GM18861 (cell line): Measurements from ENCODE around the gene CARMIL1.

Experiments
- ATAC-seq: cut with Tn5 transposase; IDR thresholded peaks from one replicate; pipeline ENCODE4 v1.9.1; 2021; ENCODE audit not compliant: unreplicated experiment

Gene CARMIL1

DNA sequence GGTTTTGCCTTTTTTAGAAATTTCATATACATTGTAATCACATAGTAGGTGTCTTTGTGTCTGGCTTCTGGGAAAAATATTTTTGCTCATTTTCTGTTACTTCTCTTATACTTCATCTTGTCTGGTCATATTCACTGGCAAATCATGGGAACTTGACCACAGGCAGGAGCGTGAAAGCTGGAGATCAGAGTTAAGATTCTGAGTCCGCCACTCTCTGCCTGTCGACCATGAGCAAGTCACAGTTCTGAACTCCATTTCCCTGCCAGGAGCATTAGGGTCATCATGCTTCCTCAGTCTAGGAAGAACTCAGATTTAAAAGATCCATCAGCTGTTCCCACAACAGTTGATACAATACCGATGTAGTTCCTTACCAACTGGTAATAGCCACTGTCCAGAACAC is 360.5 kb downstream of the CARMIL1 start:
- no peak for ATAC-seq

DNA sequence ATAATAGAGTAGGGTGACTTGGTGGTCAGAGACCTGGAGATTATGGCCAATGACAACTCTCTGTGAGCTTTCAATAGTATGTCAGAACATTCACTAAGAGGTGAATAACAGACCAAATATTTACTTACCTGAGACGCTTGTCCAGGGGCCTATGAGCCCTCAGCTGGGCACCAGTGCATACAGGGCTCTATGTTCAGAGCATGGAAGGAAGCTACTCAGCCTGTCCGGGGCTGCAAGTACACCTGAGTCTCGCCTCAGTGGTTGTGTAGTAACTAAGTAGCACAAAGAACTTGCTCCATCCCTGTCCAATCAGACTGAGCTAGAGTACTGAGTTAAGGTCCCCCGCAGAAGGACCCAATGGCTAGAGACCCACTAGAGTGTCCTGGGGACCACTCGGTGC is 361.3 kb downstream of the CARMIL1 start:
- no peak for ATAC-seq

DNA sequence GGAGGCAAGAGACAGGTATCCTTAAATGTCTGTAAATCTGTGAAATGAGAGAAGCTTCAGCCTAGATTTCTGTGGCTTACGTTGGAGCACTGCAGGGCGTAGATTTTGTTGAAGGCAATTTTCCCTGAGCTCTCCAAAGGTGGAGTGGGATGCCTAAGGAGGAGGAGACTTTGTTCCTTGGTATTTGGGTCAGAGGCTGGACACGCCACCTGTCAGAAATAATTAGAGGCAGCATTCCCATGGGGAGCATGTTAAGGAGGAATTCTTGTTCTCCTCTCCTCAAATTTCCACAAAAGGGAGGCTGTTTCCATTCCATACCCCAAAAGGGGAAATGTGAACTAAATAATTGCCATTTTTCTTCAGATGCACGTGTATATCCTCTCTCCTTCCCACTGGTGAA is 361.7 kb downstream of the CARMIL1 start:
- ATAC-seq: no peak

DNA sequence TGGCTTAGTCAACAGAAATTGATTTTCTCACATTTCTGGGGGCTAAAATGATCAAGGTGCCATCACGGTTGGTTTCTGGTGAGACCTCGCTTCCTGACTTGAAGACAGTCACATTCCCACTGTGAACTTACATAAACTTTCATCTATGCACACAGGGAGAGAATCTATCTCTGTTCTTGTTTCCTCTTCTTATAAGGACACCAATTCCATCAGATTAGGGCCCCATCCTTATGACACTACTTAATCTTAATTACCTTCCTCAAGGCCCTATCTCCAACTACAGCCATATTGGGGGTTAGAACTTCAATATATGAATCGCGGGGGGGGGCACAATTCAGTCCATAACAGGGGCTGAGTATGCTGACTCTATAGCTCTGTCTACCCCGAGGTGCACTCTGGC is 362.2 kb downstream of the CARMIL1 start:
- no peak for ATAC-seq

DNA sequence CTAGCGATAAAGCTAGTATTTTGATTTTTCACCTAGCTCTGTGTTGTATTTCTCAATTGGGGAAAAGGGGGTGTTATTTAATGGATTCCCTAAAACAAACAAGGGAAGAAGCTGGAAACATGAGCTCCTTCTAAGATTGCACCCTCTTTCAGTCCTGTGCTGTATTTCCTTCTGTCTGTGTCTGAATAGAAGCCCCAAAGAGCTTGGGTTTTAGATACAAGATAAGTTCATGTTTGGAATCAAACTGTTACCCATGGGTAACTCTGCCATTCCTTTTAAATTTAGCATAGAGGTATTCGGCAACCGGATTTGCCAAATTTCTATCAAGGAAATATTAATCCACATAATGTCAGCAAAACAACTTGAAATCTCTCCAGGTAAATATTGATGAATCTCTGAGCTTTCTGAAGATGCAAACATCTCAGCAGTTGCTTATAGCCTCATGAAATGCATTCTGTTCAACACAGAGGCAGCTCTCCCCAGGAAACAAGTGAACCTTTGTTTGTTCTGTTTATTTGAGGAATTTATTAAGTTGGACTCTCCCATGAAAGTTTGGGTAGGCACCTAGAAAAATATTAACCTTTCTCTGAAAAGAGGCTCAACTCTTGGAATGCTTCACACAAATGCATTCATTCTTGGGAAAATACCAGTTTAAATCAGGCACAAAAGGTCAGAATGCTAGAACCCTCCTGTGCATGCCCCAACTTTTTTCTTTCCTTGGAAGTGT is 362.9 kb downstream of the CARMIL1 start:
- ATAC-seq: no peak

DNA sequence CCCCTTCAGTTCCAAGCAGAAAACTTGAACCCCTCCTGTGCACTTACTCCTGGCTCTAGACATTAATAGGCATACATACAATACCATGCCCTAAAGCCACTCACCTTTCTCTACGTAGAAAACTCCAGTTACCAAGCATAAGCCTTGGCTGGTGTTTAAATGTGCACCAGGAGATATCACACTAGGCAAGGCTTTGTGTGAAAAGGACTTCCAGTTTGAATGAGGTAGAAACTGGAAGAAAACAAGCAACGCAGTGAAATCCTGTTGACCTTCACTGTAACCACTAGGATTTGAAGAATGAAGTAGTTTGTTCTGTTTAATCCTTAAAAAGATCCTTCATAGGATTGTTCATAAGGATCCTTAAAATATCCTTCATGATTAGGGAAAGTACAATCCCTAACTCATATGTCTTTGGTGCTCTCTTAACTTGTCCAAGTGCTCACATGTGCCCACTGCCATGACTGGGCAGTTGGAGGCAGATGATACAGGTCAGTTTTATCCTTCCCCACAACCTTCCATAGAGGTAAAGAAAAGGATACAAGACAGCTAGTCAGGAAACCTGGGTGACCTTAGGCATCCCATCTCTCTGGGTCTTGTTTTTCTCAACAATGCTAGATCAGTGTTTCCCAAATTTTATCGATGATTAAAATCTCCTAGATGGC is 363.6 kb downstream of the CARMIL1 start:
- no peak for ATAC-seq

DNA sequence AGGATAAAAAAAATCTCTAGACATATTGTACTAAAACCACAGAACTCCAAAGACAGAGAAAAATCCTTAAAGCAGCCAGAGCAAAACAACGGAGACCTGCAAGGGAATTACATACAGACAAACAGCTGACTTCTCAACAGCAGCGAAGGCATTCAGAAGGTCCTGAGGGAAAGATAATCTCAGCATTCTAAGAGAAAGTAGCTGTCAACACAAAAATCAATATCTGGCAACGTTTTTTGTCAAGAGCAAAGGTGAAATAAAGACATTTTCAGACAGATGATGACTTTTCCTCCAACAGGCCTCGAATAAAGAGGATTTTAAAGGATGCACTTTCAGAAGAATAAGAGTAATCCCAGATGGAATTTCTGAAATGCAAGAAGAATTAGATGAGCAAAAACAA is 366.7 kb downstream of the CARMIL1 start:
- no peak for ATAC-seq

DNA sequence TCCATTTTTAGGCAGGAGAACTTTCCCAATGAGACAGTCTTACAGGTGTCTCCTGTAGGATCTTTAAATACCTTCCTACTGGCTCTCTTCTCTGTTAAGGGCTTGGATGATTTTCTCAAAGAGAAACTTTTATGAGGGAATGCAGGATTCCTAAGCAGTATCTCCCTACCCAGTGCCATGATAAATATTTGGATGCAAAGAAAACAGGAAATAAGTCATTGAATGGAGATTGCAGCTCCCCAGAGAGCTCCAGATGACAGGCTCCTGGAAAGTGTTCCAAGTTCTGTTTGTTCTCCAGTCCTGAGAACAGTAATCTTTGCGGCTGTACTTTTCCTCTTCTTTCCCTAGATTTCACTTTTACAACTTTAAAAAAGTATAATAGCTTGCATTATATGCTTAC is 370.4 kb downstream of the CARMIL1 start:
- no peak for ATAC-seq

DNA sequence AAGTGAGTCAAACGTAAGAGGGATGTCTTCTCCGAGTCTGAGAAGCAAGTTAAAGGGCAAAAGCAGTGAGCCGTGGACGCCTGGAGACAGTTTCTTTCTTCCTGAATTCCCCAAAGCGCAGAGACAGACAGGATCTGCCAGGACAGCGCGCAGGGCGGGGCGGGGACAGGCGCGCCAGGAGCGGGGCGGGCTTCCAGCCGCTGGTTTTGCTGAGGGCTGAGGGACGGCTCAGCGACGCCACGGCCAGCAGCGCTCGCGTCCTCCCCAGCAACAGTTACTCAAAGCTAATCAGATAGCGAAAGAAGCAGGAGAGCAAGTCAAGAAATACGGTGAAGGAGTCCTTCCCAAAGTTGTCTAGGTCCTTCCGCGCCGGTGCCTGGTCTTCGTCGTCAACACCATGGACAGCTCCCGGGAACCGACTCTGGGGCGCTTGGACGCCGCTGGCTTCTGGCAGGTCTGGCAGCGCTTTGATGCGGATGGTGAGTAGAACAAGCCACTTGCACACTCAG is 372.9 kb downstream of the CARMIL1 start, which contains the start of gene SCGN:
SCGN (plus strand) TSS at position 209 of the 509 bp plus-strand sequence; CDS start at position 398, 189 bp downstream.
- no peak for ATAC-seq

DNA sequence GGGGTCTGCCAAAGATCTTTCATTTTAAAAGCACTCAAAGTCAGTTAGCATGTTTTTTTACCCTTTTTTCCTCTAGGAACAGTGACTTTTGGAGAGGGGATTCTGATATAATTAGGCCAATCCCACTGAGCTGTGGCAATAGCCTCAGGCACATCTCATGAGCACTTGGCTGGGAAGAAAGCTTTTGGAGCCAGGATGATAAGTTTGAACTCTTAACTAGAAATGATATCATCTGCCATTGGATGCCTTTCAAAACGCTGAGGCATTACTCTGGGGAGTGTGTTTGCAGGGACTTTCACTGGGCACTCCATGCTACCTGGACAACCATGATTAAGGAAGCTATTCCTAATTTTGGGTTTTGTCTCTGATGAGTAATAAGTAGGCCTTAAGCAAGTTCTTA is 376.5 kb downstream of the CARMIL1 start:
- no peak for ATAC-seq

DNA sequence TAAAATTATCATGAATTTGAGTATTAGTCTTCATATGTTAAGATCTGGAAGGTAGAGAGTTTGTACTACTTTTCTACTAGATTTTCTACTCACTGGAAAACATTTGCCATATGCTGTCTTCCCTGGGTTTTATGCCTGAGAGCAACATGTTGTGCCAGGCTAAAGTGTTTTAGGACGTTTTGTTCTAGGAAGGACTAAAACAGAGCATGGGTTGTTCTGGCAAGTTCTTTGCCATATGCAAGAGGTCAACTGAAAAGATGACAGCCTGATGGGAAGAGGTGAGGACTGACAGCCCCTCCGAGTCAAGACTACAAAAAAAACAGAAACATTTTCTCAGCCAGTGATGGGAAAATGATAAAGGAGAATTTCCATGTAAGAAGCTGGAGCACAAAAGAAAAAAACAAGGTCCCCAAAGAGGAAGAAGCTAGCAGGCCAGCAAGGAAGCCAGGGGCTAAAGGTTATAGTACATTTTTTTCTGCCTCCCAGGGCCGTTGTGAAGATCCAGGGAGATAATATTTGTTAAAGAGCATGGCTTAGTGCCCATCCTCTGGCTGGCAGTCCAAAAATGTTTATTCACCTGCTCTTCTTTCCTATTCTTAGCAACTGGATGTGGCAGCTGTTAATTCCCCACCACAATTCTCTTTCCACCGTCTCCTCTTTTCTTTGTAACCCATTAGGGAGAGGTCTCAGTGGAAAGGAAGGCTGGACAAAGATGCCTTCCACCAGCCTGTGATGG is 380.6 kb downstream of the CARMIL1 start:
- ATAC-seq: no peak

DNA sequence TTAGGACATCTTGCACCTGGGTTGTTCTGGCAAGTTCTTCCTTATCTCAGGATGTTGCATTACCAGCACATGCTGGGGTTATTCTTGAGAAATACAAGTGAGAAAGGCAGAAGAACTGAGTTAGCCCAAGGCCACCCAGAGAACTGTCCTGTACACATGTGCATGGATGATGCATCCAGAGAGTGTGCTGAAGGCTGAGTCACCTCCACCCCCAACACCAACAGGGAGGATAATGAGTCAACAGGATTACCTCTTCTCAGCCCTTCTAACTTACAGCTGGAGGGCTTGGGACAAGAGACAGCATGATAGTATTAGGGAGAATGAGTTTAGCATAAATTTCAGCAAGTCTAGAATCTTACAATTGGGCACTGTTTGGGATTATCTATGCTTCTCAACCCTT is 381.3 kb downstream of the CARMIL1 start:
- no peak for ATAC-seq

DNA sequence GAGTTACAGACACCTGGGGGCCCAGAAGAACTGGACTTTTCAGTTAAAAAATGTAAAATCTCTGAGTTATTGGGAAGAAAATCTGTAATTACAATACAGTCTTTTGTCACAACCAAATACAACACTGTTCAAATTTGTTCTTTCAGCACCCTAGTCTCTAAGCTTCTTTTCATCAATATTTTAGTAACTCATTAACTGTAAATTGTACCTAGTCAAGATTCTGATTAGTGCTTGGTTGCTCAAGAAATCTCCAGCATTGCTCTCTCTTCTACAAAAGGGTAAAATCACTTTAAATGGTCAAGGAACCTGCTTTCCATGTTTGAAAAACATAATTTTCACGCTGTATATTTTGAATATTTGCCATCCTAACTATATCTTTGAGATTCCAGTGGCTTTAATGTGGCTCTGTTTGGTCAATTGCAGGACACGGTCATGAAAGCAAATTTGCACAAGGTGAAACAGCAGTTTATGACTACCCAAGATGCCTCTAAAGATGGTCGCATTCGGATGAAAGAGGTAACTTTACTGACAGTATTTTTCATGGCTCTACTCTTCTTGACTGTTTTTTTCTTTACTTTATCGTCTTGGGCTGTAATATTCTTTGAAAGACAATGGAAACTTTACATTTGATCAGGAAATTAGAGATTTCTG is 382.1 kb downstream of the CARMIL1 start:
- ATAC-seq: no peak

DNA sequence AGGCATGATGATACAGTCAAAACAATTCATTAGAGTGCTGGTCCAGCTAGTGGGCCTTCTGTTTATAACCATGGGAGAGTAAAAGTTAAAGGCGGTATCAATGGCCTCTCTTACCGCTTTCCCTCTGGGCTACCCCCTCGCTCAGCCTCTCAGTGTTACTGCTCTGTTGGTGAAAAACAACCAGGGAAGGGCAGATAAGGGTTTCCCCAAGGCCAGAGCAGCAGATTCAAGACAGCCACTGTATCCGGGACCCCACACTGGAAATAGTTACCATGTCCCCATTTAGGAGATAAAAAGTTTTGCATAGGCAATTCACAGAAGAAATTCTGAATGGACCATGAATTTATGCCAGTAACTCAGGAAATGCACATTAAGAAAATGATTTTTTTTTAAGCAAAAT is 386.3 kb downstream of the CARMIL1 start:
- ATAC-seq: no peak

DNA sequence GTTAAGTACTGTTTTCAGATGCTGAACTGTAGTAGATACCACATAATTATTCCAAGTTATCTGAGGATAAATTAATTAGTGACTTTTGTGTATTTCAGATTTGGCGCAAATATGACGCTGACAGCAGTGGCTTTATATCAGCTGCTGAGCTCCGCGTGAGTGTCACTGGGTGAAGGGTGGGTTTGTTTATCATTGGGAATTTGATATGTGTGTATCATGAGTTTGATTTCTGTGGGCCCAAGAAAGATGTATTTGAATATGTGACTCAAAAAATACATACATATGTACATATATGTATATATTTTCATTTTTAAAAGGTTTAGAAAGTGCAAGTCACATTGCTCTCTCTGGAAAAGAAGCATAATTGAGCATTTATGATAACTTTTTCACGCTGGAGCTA is 390.2 kb downstream of the CARMIL1 start:
- ATAC-seq: no peak
